Tibial artery (tissue), 4 donors: ENCODE results near the gene LSM14B.

Experiments
- DNase-seq, 2 donors: peaks; one replicate each; pipeline ENCODE4 v3.0.0-alpha.2; 2019
- H3K27ac ChIP-seq, 2 donors: fragments of 200-600 bp; sonication (generic) in 1 of 2; 1 replicate in 1 of 2; 2 replicates in 1 of 2; pipeline ENCODE4 v1.5.1; 2018 to 2019; ENCODE audit warnings: mild to moderate bottlenecking in 1 of 2
- H3K27me3 ChIP-seq, 2 donors: fragments of 200-600 bp; sonication (generic) in 1 of 2; one replicate each; pipeline versions ENCODE4 v1.5.1 to v1.6.0; 2016 to 2019
- H3K36me3 ChIP-seq, 3 donors: fragments of 200-600 bp; sonication (generic) in 2 of 3; one replicate each; pipeline ENCODE4 v1.5.1; 2016 to 2019; ENCODE audit warnings: mild to moderate bottlenecking in 2 of 3
- H3K4me1 ChIP-seq, 4 donors: fragments of 200-600 bp; sonication (generic) in 2 of 4; 1 replicate in 3 of 4; 2 replicates in 1 of 4; pipeline ENCODE4 v1.5.1; 2016 to 2019
- H3K4me3 ChIP-seq, 2 donors: fragments of 200-600 bp; sonication (generic) in 1 of 2; 1 replicate in 1 of 2; 2 replicates in 1 of 2; pipeline ENCODE4 v1.5.1; 2018 to 2019; ENCODE audit warnings: mild to moderate bottlenecking in 2 of 2
- H3K9me3 ChIP-seq, 3 donors: fragments of 200-600 bp; sonication (generic) in 1 of 3; one replicate each; pipeline ENCODE4 v1.5.1; 2016 to 2019
- intact Hi-C: fragments of 100-400 bp; cut with DNase I; formaldehyde crosslinking; loops from one replicate; pipeline ENCODE4 v1.15.0; 2023; ENCODE audit warnings: low total_unique reads
- TF ChIP-seq, protein P1 (sequence below), 2 experiments: fragments of 200-600 bp in 1 of 2; fragments of 450-650 bp in 1 of 2; IDR thresholded peaks; one replicate each; pipeline ENCODE4 v1.5.1; 2017 to 2019; ENCODE audit warnings: antibody characterized with exemption in 2 of 2, mild to moderate bottlenecking in 1 of 2, moderate library complexity in 1 of 2

Gene LSM14B

DNA sequence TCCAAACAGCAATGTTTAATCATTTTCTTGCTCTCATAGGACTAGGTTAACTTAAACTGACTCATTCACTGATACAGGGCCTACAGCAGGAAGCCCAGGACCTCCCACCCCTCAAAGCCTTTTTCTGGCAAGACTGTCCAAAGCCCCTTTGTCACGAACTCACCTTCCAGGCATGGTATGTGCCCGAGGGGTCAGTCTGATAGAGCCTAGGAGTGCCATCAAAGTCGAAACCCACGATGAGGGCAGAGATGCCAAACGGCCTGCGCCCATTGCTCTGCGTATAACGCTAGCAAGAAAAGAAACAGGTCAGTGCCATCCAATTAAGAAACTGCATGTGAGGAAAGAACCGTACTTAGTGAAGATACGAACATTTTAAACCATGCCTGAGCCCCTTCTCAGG is 16.6 kb downstream of the LSM14B start:
- peaks cover 4 to 25% (median 21%) of the 10 kb centered on the region in 4 donors for H3K4me1 ChIP-seq

DNA sequence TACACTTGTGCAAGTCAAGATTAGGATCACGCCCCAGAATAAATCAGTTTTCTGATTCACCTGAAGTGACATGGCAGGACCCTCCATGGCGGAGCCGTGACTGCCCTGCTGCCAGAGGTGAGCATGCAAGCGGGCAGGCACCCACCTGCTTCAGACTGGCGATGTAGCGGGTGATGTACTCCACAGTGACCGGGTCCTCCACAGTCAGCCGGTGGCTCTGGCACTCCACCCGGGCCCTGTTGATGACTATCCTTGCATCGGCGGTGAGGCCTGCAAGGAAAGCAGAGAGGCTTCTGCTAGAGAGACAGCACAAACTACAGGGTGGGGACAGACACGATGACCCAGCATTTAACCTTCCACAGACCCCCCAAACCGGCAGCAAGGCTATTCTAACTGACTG is 17.4 kb downstream of the LSM14B start:
- no peaks in the 10 kb centered on the region for H3K9me3 ChIP-seq
- peaks cover 4 to 23% (median 20%) of the 10 kb centered on the region in 4 donors for H3K4me1 ChIP-seq
- no peaks in the 10 kb centered on the region for H3K27me3 ChIP-seq
- no peak overlapping the region for H3K4me3 ChIP-seq
- peak overlapping the region in 1 of 2 donors; percentile 16 for H3K27ac ChIP-seq
- no peak for DNase-seq
- H3K36me3 ChIP-seq = peaks cover 28 to 62% (median 59%) of the 10 kb centered on the region in 3 donors
- intact Hi-C loops = loop anchor here (5.0 kb wide), 3 partner anchors 72 to 127 kb away; partner anchors contain the start of gene TAF4
- TF ChIP-seq, protein P1, sequence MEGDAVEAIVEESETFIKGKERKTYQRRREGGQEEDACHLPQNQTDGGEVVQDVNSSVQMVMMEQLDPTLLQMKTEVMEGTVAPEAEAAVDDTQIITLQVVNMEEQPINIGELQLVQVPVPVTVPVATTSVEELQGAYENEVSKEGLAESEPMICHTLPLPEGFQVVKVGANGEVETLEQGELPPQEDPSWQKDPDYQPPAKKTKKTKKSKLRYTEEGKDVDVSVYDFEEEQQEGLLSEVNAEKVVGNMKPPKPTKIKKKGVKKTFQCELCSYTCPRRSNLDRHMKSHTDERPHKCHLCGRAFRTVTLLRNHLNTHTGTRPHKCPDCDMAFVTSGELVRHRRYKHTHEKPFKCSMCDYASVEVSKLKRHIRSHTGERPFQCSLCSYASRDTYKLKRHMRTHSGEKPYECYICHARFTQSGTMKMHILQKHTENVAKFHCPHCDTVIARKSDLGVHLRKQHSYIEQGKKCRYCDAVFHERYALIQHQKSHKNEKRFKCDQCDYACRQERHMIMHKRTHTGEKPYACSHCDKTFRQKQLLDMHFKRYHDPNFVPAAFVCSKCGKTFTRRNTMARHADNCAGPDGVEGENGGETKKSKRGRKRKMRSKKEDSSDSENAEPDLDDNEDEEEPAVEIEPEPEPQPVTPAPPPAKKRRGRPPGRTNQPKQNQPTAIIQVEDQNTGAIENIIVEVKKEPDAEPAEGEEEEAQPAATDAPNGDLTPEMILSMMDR (IDR thresholded peaks at IDR 0.05) = no peak

More for the DNA sequence above, 16.6 kb downstream of the LSM14B start:
- Histone ChIP-seq H3K27me3 (no peaks in the 10 kb centered on the region), H3K27ac (no peak overlapping the region), H3K4me3 (no peak overlapping the region), H3K36me3 (peaks cover 28 to 69% (median 64%) of the 10 kb centered on the region in 3 donors), H3K9me3 (no peaks in the 10 kb centered on the region)
- intact Hi-C loops = loop anchor here (5.0 kb wide), 2 partner anchors 112 to 127 kb away; no protein-coding TSS in a partner anchor
- no peak for DNase-seq
- TF ChIP-seq, protein P1 (IDR thresholded peaks at IDR 0.05) = no peak

DNA sequence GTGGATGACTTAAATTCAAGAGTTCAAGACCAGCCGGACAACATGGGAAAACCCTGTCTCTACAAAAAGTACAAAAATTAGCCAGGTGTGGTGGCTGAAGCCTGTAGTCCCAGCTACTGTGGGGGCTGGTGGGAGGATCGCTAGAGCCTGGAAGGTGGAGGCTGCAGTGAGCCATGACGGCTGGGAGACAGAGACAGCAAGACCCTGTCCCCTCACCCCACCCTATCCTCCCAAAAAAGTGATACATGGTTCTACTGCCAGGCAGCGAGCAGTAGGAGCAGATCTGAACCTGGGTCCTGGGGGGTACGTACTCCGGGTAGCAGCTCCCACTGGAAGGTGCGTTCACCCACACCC is 18.7 kb downstream of the LSM14B start:
- peaks cover 28 to 48% (median 47%) of the 10 kb centered on the region in 3 donors for H3K36me3 ChIP-seq
- H3K9me3 ChIP-seq = no peaks in the 10 kb centered on the region
- intact Hi-C loops = loop anchor here (5.0 kb wide), 1 partner anchor 74 kb away; the partner anchor contains the start of gene TAF4
- H3K27me3 ChIP-seq = no peaks in the 10 kb centered on the region
- peak overlapping the region; percentile 87 to 95 for H3K27ac ChIP-seq
- TF ChIP-seq, protein P1 (IDR thresholded peaks at IDR 0.05) = no peak
- peaks cover 4 to 36% (median 30%) of the 10 kb centered on the region in 4 donors for H3K4me1 ChIP-seq
- DNase-seq = no peak
- no peak overlapping the region for H3K4me3 ChIP-seq

DNA sequence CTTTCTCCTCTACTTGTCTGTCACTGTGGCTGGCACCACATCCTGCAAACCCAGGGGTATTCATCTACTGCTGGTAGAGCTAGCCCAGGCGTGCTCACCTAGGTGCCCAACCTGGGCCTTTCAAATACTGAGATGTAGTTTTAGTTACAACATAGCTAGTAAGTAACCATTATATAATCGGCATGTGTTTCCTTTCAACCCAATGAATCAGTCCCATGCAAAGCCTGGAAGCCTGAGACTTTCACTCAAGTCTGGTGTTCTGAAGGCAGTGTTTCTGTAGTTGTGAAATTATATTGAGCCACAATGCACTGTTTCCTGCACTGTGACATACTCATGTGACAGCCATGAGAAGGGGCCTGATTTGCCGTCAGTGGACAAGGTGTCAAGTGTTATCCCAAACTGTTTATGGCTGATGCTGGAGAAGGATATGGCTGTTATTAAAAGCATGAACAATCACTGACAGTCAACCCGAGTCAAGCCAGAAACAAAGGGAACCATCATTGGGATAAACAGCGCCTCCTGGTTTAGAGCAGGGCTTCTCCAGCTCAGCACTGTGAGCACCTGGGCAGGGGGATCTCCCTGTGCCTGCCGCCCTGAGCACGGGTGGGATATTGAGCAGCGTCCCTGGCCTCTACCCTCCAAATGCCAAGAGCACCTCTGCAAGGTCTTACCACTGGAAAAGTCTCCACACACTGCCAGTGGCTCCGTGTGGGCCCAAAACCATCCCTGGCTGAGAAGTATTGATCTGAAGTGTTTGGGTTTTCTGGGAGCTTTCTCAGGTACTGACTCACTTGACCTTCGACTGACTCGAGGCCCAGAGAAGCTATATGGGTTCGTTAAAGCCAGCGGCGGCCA is 19.3 kb downstream of the LSM14B start:
- intact Hi-C loops = loop anchor here (2.0 to 5.0 kb wide), 2 partner anchors 19 to 74 kb away; partner anchors contain the start of genes LSM14B and TAF4
- Histone ChIP-seq H3K4me3 (peak overlapping the region; percentile 68 to 72), H3K4me1 (peaks cover 4 to 37% (median 32%) of the 10 kb centered on the region in 4 donors), H3K9me3 (no peaks in the 10 kb centered on the region), H3K36me3 (peaks cover 28 to 42% (median 41%) of the 10 kb centered on the region in 3 donors), H3K27me3 (no peaks in the 10 kb centered on the region), H3K27ac (peak overlapping the region; percentile 87 to 95)
- no peak for DNase-seq
- TF ChIP-seq, protein P1 (IDR thresholded peaks at IDR 0.05) = no peak

DNA sequence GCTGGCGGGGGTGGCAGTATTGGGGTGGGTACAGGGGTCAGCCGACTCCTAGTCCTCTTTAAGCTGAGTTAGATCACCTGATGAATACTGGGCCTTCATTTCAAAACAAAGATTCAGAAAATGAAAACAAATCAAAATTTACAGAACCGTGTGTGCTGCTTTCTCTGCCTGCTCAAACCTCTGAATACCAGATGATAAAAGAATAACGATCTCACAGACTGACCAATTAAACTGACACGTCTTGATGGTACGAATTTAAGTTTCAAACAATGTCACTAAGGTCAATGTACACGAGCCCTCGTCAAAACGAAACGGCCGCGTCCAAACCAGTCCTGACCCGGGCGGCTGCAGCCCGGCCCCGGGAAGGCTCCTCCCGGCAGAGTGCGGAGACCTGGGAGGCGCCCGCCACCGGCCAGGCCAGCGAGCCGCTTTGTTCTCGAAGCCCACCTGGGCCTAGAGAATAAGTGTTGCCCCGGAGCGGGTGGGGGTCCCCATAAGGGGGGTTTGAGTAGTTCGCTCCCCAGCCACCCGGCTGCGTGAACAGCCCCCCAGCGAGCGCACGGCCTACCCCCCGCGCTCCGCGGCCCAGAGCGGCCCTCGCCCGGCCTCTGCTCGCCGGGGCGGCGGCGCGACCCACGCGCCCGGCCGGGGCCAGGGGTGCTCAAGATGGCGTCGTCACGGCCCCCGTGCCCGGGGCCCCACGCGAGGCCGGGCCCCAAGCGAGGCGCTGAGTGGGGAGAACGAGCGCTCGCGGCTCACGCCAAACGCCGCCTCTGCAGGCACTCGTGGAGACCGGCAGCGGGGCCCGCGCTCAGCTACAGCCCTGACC is 20.2 kb downstream of the LSM14B start:
- Histone ChIP-seq H3K36me3 (peaks cover 25 to 34% (median 33%) of the 10 kb centered on the region in 3 donors), H3K9me3 (no peaks in the 10 kb centered on the region), H3K4me1 (peaks cover 4 to 37% (median 32%) of the 10 kb centered on the region in 4 donors), H3K4me3 (peak overlapping the region; percentile 68 to 72), H3K27ac (peak overlapping the region; percentile 87 to 95), H3K27me3 (no peaks in the 10 kb centered on the region)
- TF ChIP-seq, protein P1 (IDR thresholded peaks at IDR 0.05) = no peak
- no peak for DNase-seq
- intact Hi-C loops = loop anchor here (2.0 to 5.0 kb wide), 2 partner anchors 20 to 75 kb away; partner anchors contain the start of genes LSM14B and TAF4
